Stimulated activated effector memory CD8-positive, alpha-beta T cell treated with anti-CD3 and anti-CD28 coated beads, Interleukin-12 subunit alpha, Interleukin-12 subunit beta, amount 100 ng/mL, for 72 hours (primary cell): ENCODE results near the gene CUZD1.
A peak's percentile ranks its signal among the peaks of the same experiment; 100 is the strongest.

ENCODE experiments used
- ATAC-seq: fragments of 150-1000 bp; cut with Tn5 transposase; 2 replicates; pipeline ENCODE4 v1.10.0; 2021
- DNase-seq, 2 donors: peaks; one replicate each; pipeline ENCODE4 v3.0.0; 2021 to 2022; ENCODE audit warnings: low spot score in 2 of 2
- H3K27ac Mint-ChIP-seq: one replicate; pipeline ENCODE4 v1.8.0; 2022; ENCODE audit warnings: mild to moderate bottlenecking, mixed read lengths
- H3K36me3 Mint-ChIP-seq: one replicate; pipeline ENCODE4 v1.8.0; 2022; ENCODE audit warnings: mild to moderate bottlenecking, mixed read lengths
- H3K4me1 Mint-ChIP-seq: one replicate; pipeline ENCODE4 v1.8.0; 2022; ENCODE audit warnings: mixed read lengths
- H3K4me3 Mint-ChIP-seq: one replicate; pipeline ENCODE4 v1.8.0; 2022; ENCODE audit warnings: mild to moderate bottlenecking, mixed read lengths
- H3K9me3 Mint-ChIP-seq: one replicate; pipeline ENCODE4 v1.8.0; 2022; ENCODE audit warnings: mixed read lengths

CUZD1 gene

DNA sequence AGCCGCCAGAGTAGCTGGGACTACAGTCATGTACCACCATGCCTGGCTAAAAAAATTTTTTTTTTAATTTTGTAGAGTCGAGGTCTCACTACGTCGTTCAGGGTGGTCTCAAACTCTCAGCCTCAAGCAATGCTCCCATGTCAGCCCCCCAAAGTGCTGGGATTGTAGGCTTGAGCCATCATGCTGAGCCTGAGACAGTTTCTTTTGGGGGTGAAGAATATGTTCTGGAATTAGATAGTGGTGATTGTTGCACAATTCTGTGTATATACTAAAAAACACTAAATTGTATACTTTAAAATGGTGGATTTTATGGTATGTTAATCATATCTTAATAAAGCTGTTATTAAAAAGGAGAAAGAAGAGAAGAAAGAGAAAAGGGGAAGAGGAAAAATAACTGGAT lies 1.5 kb downstream of the CUZD1 start:
- H3K27ac Mint-ChIP-seq: no peak overlapping the region
- peaks cover 8% of the 10 kb centered on the region for H3K4me1 Mint-ChIP-seq
- DNase-seq (no peak), ATAC-seq (no peak)
- H3K4me3 Mint-ChIP-seq: no peak overlapping the region
- peaks cover 30% of the 10 kb centered on the region for H3K36me3 Mint-ChIP-seq
- H3K9me3 Mint-ChIP-seq: peaks cover 2% of the 10 kb centered on the region

DNA sequence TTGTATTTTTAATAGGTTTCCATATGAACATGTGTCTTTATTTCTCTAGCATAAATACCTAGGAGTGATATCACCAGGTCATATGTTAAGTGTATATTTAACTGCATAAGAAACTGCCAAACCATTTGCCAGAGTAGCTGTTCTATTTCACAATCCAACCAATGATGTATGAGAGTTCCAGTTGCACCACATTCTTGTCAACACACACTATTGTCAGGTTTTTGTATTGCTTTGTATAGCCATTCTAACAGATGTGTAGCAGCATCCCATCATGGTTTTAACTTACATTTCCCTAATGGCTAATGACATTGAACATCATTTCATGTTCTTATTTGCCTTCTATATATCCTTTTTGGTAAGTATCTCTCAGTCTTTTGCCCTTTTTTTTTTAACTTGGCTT lies 4.1 kb downstream of the CUZD1 start:
- no peak overlapping the region for H3K27ac Mint-ChIP-seq
- ATAC-seq (no peak), DNase-seq (no peak)
- no peaks in the 10 kb centered on the region for H3K4me1 Mint-ChIP-seq
- peaks cover 2% of the 10 kb centered on the region for H3K9me3 Mint-ChIP-seq
- peaks cover 28% of the 10 kb centered on the region for H3K36me3 Mint-ChIP-seq
- no peak overlapping the region for H3K4me3 Mint-ChIP-seq

DNA sequence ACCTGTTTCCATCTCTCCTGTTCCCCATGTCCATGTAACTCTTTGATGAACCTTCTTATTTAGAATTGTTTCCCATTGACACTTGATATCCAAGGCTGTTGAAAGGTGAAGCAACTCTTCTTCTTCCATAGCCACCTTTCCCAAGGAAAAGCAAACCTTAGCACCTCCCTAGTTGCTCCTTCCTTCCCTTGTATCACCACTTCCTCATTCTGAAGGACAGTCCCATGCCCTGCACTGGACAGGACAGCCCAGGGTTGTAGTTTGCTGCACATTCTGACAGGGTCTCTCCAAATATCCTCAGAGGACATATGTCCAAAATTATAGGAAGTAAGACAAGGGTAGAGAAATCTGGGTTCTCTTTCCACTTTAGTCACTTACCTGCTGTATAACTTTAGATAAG lies 6.2 kb downstream of the CUZD1 start:
- Mint-ChIP-seq H3K9me3 (no peaks in the 10 kb centered on the region), H3K4me3 (no peak overlapping the region), H3K36me3 (peaks cover 24% of the 10 kb centered on the region), H3K27ac (no peak overlapping the region), H3K4me1 (no peaks in the 10 kb centered on the region)
- DNase-seq (no peak), ATAC-seq (no peak)

DNA sequence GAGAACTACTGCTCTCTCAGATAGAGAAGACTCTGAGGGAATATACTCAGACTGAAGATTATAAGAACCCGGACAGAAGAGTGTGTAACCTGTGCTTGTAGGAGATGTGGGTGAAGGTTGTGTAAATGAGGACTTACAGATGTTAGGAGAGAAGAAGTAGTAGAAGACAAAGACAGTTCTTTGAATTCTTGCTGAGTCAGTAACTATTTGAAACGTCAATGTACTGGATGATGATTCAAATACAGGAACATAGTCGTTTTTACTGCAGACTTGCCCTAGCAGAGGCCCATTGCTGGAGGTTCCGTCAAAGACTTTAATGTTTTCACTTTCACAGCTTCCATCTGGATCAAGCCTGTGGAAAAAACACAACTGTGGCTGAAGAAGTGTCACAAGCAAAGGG lies 6.8 kb downstream of the CUZD1 start:
- Mint-ChIP-seq H3K4me1 (no peaks in the 10 kb centered on the region), H3K4me3 (no peak overlapping the region), H3K36me3 (peaks cover 21% of the 10 kb centered on the region), H3K9me3 (no peaks in the 10 kb centered on the region), H3K27ac (no peak overlapping the region)
- ATAC-seq (no peak), DNase-seq (no peak)

DNA sequence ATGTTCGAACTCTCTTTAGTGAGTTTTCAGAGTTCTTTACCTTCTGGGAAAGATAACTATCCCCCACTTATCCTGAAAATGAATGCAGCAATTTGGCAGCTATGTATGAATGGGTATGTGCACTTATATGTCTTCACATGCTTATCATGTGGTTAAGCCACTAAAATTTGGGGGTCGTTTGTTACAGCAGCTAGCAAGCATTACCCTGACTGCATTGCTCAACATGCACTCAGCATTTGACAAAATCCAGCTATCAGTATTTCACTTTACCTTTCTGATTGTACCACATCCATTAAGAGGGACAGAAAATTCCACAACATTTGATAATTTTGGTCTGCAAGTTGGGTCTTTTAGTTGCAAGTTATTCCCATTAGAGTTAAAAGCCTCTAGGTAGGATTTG lies 9.7 kb downstream of the CUZD1 start:
- DNase-seq (no peak), ATAC-seq (no peak)
- Mint-ChIP-seq H3K4me3 (no peak overlapping the region), H3K4me1 (no peaks in the 10 kb centered on the region), H3K36me3 (peaks cover 49% of the 10 kb centered on the region), H3K9me3 (no peaks in the 10 kb centered on the region), H3K27ac (no peak overlapping the region)

DNA sequence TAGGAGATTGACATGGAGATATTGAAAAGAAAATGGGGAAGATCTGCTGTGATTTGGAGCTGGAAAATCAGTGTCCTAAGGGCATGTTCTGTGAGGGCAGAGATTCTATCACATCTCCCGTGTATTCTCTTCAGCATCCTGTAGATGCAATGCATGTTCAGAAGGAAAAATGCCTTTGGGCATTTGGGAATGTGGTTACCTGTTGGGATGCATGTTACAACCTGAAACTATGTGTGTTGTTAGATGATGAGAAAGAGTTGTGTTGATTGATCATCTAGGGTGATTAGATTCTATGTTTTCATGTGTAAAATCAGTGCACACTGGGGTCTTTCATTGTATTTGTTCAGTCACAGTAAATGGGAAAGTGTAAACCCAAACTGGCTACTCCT lies 14.7 kb downstream of the CUZD1 start:
- peaks cover 3% of the 10 kb centered on the region for H3K9me3 Mint-ChIP-seq
- ATAC-seq: no peak
- no peak overlapping the region for H3K27ac Mint-ChIP-seq
- H3K4me1 Mint-ChIP-seq: no peaks in the 10 kb centered on the region
- no peak for DNase-seq
- H3K4me3 Mint-ChIP-seq: no peak overlapping the region
- H3K36me3 Mint-ChIP-seq: peaks cover 38% of the 10 kb centered on the region

DNA sequence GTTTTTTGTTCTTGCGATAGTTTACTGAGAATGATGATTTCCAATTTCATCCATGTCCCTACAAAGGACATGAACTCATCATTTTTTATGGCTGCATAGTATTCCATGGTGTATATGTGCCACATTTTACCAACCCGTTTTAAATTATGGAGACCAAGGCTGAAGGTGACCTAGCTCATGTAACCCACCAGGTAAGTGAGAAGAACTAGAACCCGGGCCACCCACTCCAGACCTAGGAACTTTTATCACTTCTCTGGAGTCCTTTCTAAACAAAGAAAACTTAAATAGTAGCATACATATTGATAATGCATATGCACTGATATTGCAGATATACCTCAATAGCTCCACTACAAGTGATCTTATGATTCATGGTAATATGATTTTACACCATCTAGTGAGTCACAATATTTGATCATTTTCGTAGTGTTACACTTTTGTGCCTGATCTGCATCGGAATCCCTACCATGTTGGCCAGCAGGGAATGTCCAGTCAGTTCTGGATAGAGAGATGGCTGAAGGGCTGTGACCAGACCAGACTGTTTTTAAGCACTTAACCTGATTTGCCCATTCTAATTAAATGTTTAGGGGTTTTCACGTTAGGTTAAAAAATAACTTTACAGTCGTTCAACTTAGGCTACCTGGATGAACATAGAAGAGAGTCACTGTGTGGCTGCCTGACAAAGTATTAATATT lies 15.2 kb downstream of the CUZD1 start:
- H3K9me3 Mint-ChIP-seq: peaks cover 3% of the 10 kb centered on the region
- peaks cover 38% of the 10 kb centered on the region for H3K36me3 Mint-ChIP-seq
- no peak overlapping the region for H3K4me3 Mint-ChIP-seq
- DNase-seq: no peak
- H3K27ac Mint-ChIP-seq: no peak overlapping the region
- H3K4me1 Mint-ChIP-seq: no peaks in the 10 kb centered on the region
- no peak for ATAC-seq

DNA sequence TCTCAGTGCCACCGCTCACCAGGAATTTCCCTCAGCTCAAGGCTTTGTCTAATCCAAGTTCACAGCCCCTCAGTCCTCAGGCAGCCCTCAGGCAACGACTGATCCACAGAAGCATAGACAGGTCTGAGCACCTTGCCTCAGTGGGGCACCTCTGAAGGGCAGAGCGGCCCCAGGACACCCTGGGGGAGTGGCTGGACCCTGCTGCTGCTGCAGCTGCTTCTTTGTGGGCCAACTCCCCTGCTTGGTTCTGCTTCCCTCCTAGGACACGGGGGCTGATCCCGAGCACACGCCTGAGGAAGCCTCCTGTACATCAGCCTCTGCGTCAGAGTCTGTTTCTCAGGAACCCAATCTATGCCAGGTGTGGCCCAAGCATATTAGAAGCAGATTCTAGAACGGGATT lies 16.2 kb downstream of the CUZD1 start:
- peaks cover 3% of the 10 kb centered on the region for H3K9me3 Mint-ChIP-seq
- no peak overlapping the region for H3K27ac Mint-ChIP-seq
- H3K36me3 Mint-ChIP-seq: peaks cover 30% of the 10 kb centered on the region
- ATAC-seq: no peak
- no peak for DNase-seq
- no peaks in the 10 kb centered on the region for H3K4me1 Mint-ChIP-seq
- H3K4me3 Mint-ChIP-seq: no peak overlapping the region

DNA sequence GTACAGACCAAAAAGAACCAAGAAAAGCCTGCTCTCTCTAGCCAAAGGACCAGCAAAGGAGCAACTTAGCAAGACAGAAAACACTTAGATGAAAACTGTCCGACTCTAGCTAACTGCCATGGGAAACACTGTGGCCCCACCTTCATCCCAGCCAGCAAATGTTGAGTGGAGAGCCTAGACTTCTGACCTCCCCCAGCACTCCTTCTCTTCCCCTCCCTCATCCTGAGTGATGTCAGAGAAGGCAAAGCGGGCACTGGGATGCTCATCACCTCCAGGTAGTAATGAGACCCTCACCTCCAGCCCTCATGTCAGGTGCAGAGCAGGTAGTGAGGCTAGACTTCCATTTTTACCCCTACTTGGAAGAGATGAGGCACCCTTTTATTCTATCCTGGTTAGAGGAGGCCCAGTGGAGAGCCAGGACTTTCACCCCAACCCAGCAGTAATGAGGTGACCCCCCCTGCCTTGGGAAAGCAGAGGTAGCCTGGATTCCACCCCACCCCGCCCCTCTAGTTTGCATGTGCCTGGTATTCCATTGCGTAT lies 16.9 kb downstream of the CUZD1 start:
- Mint-ChIP-seq H3K4me1 (no peaks in the 10 kb centered on the region), H3K36me3 (peaks cover 27% of the 10 kb centered on the region), H3K4me3 (no peak overlapping the region), H3K9me3 (peaks cover 3% of the 10 kb centered on the region), H3K27ac (no peak overlapping the region)
- DNase-seq (no peak), ATAC-seq (peak; percentile 13)

DNA sequence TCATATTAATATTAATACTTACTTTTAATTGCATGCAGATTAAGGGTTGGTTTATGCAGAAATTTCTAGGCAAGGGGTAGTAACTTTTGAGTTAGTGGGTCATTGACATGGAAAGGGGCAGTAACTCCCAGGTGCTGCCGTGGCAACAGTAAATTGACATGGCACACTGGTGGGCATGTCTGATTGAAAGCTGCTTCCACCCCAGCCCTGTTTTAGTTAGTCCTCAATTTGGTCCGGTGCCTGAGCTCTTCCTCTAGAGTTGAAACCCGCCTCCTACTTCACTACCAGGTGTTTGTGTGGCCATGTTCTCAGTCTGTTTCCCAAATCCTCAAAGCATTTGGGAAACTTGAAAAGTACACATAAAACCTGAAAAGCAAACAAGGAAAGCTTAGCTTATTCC lies 18.4 kb downstream of the CUZD1 start:
- peaks cover 3% of the 10 kb centered on the region for H3K9me3 Mint-ChIP-seq
- no peak overlapping the region for H3K27ac Mint-ChIP-seq
- ATAC-seq: no peak
- no peak for DNase-seq
- no peak overlapping the region for H3K4me3 Mint-ChIP-seq
- no peaks in the 10 kb centered on the region for H3K4me1 Mint-ChIP-seq
- peaks cover 13% of the 10 kb centered on the region for H3K36me3 Mint-ChIP-seq

DNA sequence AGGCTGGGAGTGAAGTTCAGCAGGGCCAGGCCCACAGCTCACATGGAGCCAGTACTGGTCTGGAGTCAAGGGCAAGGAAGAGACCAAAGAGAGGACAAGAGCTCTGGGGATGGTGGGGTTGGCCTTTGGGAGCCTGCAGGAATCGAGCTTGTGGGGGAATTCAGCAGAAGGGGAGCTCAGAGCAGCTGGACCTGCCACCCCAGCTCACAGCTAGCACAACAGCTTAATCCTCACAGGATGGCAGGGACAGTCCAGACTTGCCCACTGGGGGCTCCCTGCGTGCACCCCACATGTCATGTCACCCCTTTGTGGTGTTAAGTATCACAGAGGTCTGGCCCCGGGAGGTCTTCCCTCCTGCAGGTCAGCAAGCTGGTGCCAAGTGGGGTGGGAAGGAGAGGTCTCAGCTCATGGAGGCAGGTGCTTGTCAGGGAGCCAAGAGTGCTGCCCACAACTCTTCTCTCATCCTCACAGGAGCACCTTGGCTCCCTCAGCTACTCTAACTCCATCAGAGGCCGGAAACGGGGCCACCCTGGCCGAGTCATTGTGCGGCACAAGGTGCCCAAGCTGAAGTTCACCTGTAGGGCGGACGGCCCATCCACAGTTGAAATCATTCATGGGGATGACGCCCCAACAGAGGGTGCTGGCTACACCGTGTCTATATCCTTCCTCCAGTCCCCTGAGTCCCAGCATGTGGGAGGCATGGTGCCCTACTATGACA lies 22.5 kb downstream of the CUZD1 start:
- no peak overlapping the region for H3K4me3 Mint-ChIP-seq
- DNase-seq (no peak), ATAC-seq (peak; percentile 40)
- H3K27ac Mint-ChIP-seq: no peak overlapping the region
- H3K4me1 Mint-ChIP-seq: no peaks in the 10 kb centered on the region
- H3K36me3 Mint-ChIP-seq: no peaks in the 10 kb centered on the region
- no peaks in the 10 kb centered on the region for H3K9me3 Mint-ChIP-seq

DNA sequence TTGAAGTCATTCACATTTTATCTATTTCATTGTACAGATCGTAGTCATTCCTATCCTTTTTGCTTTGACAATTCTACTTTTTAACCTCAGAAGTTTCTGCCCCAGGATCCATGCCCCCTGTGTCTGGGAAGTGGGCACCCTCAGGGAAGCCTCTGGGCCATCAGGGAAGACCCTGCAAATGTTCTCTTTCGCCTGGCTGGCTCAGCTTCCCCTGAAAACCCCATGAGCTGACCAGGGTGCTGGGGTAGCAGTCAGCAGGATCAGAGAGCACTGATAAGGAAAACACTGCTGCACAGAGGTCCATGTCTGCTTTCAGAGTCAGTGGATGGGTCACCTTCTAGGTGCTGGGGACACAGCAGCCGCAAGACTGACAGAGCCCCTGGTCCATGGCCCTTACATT lies 23.8 kb downstream of the CUZD1 start:
- Mint-ChIP-seq H3K4me3 (no peak overlapping the region), H3K36me3 (no peaks in the 10 kb centered on the region), H3K4me1 (no peaks in the 10 kb centered on the region), H3K27ac (no peak overlapping the region), H3K9me3 (no peaks in the 10 kb centered on the region)
- DNase-seq (no peak), ATAC-seq (no peak)

DNA sequence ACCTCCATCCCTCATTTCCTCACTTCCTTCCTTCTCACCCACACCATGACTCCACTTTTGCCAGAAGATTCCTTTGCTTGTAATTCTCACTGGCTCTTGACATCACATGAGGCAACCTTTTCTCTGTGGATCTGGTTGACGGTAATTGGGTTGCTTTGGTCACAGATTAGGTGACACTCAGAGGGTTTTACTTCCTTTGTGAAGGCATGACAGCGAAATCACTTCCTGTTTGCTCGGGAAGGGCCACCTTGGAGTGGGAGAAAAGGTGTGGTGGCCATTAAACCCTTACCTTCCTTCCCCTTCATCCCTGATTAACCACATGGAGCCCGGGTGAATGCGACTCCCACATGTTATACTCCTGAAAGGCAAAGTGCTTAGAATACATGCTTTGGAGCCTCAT lies 30.2 kb downstream of the CUZD1 start:
- ATAC-seq (no peak), DNase-seq (no peak)
- no peak overlapping the region for H3K27ac Mint-ChIP-seq
- no peaks in the 10 kb centered on the region for H3K9me3 Mint-ChIP-seq
- H3K4me1 Mint-ChIP-seq: no peaks in the 10 kb centered on the region
- H3K36me3 Mint-ChIP-seq: no peaks in the 10 kb centered on the region
- H3K4me3 Mint-ChIP-seq: no peak overlapping the region

DNA sequence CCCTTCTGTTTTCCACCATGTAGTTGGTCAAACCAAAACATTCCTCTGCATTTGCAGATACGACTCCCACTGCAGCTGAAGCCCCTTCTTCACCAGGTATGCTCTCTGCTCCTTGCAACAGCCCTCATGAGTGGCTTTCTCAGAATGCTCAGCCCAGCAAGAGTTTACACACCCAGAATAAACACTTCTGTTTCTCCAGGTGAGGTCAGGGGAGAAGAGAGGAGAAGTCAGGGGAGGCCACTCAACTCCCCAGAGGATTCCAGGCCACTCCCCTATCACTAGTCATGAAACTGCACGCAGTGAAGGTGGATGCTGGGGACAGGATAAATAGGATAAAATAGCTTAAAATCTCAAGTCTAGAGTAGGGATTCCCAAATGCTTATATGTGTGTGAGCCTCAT lies 31.2 kb downstream of the CUZD1 start:
- Mint-ChIP-seq H3K4me1 (no peaks in the 10 kb centered on the region), H3K36me3 (no peaks in the 10 kb centered on the region), H3K27ac (no peak overlapping the region), H3K9me3 (no peaks in the 10 kb centered on the region), H3K4me3 (no peak overlapping the region)
- DNase-seq (no peak), ATAC-seq (no peak)

DNA sequence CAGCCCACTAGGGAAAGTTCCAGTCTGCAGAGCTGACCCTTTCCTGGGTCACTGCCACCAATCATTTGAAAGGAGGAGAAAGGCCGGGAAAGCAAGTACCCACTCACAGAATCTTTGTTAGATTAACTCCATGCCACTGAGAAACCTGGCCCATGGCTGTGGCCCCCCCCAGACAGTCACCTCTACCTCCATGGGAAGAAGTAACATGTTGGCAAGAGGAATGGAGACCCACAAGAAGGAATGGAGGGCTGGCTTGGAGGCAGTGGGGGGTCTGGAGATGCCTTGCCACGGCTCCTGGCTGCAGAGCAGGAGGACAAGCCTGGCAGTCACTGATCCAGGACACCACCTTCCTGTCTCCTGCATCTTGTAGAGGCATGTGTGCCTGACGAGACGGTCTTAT lies 32.9 kb downstream of the CUZD1 start:
- H3K27ac Mint-ChIP-seq: no peak overlapping the region
- no peaks in the 10 kb centered on the region for H3K4me1 Mint-ChIP-seq
- ATAC-seq (no peak), DNase-seq (no peak)
- H3K9me3 Mint-ChIP-seq: no peaks in the 10 kb centered on the region
- no peaks in the 10 kb centered on the region for H3K36me3 Mint-ChIP-seq
- no peak overlapping the region for H3K4me3 Mint-ChIP-seq

DNA sequence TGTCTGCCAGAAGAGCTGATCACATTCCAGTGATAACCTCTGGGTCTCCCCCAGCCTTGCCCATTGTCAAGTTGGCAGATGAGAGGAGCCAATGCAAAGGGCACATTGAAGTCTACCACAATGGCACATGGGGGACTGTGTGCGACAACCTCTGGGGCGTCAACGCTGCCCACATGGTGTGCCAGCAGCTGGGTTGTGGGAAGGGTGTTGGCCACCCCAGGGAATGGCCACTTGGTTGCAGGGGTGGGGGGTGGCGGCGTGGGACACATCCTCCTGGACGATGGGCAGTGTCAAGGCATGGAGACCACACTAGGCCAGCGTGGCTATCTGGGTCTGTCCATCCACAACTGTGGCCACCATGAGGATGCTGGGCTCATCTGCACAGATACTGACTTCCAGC lies 43.4 kb downstream of the CUZD1 start:
- Mint-ChIP-seq H3K4me1 (no peaks in the 10 kb centered on the region), H3K9me3 (no peaks in the 10 kb centered on the region), H3K4me3 (no peak overlapping the region), H3K27ac (no peak overlapping the region), H3K36me3 (no peaks in the 10 kb centered on the region)
- no peak for DNase-seq
- no peak for ATAC-seq
